Activated T-cell treated with anti-CD3 and anti-CD28 coated beads, Interleukin-2, amount 50 U/mL, for 4 hours (primary cell): Measurements from ENCODE around the gene ANKRD33B. TPM values are rescaled to one million over a fixed set of nuclear protein-coding genes. Genes with fewer than 3 reads are reported as not detected.
"Not testable (repeated sequence)": the region's sequence is repeated elsewhere in the genome, so short reads cannot be mapped to it uniquely, and the experiment has no call there.

Experiments used
- ATAC-seq, 2 donors: fragments of 200-7000 bp; cut with Tn5 transposase; one replicate each; pipeline ENCODE4 v1.10.0; 2021
- DNase-seq: peaks from one replicate; pipeline ENCODE4 v3.0.0-alpha.2; 2020
- H3K27me3 Mint-ChIP-seq: one replicate; pipeline ENCODE4 v1.8.0; 2021; ENCODE audit warnings: low read depth, mixed read lengths
- H3K36me3 Mint-ChIP-seq: one replicate; pipeline ENCODE4 v1.8.0; 2022; ENCODE audit warnings: mixed read lengths; ENCODE audit not compliant: insufficient read depth
- H3K4me1 Mint-ChIP-seq: one replicate; pipeline ENCODE4 v1.8.0; 2021; ENCODE audit warnings: low read depth, mixed read lengths
- H3K4me3 Mint-ChIP-seq: one replicate; pipeline ENCODE4 v1.8.0; 2021; ENCODE audit warnings: mild to moderate bottlenecking, moderate library complexity, mixed read lengths
- H3K9me3 Mint-ChIP-seq: one replicate; pipeline ENCODE4 v1.8.0; 2021; ENCODE audit warnings: mixed read lengths
- total RNA-seq, 3 donors: library from RNA; stranded (reverse); gene quantifications; one replicate each; pipeline ENCODE4 v1.2.1, GENCODE V29; 2021

Gene ANKRD33B
- total RNA-seq, 3 donors from 2014 or later: 7.7 to 20.2 (median 9.7) TPM

DNA sequence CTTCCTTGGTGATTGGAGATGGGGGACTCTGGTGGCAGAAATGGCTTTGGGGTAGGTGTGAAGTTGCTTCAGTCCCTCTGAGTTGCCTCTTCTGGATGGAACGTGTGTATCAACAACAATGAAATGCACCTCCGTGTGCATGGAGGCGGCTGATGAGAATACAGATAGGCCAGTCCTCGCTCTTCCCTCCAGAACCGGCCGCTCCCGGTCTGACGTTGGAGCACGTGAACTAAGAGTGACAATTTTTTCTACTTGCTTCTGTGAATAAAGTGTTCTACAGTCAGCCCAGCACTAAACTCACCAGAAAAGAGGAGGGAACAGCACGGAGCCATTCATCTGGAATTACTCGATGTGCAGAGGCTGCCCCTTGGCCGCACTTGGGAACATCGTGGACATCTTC, 90.7 kb downstream of the ANKRD33B start:
- no peak overlapping the region for H3K4me3 Mint-ChIP-seq
- ATAC-seq (no peak), DNase-seq (no peak)
- no peaks in the 10 kb centered on the region for H3K4me1 Mint-ChIP-seq
- peaks cover 5% of the 10 kb centered on the region for H3K36me3 Mint-ChIP-seq
- H3K9me3 Mint-ChIP-seq: no peaks in the 10 kb centered on the region
- H3K27me3 Mint-ChIP-seq: no peaks in the 10 kb centered on the region

DNA sequence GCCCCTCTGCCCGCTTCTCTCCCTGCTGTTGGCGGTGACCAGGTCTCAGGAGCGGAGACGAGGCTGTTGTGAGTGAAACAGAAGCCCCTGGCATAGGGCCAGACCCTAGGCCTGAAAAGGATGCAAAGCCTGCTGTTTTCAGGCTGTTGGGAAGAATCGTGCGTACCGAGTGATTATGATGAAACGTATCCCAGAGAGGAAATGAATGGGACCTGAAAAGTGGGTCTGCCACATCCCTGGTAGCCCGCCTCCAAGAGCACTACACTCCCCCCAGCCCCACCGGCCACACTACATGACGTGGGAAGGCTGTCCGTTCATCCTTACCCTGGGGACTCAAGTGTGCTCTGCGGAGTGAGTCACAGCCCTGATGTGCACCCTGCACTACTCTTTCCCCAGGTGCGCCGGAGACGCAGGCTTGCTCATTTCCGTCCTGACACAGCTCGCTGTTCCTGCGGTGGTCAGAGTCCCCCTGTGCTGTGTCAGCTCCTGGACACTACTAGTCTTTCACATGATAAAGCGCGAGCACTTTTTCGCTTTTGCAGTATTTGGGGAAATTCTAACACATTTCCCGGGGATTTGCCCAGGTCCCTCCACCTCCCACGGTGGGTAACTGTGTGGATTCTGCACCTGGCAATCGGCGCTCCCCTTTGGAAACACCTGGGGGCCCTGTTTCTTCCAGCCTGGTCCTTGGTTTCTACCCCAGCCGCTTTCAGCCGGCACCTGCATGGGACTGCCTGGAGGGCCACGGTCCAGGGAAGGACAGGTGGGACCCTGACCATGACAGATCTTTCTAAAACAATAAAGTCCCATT, 91.5 kb downstream of the ANKRD33B start:
- ATAC-seq (no peak), DNase-seq (no peak)
- no peaks in the 10 kb centered on the region for H3K27me3 Mint-ChIP-seq
- H3K9me3 Mint-ChIP-seq: no peaks in the 10 kb centered on the region
- no peak overlapping the region for H3K4me3 Mint-ChIP-seq
- H3K36me3 Mint-ChIP-seq: peaks cover 5% of the 10 kb centered on the region
- no peaks in the 10 kb centered on the region for H3K4me1 Mint-ChIP-seq

DNA sequence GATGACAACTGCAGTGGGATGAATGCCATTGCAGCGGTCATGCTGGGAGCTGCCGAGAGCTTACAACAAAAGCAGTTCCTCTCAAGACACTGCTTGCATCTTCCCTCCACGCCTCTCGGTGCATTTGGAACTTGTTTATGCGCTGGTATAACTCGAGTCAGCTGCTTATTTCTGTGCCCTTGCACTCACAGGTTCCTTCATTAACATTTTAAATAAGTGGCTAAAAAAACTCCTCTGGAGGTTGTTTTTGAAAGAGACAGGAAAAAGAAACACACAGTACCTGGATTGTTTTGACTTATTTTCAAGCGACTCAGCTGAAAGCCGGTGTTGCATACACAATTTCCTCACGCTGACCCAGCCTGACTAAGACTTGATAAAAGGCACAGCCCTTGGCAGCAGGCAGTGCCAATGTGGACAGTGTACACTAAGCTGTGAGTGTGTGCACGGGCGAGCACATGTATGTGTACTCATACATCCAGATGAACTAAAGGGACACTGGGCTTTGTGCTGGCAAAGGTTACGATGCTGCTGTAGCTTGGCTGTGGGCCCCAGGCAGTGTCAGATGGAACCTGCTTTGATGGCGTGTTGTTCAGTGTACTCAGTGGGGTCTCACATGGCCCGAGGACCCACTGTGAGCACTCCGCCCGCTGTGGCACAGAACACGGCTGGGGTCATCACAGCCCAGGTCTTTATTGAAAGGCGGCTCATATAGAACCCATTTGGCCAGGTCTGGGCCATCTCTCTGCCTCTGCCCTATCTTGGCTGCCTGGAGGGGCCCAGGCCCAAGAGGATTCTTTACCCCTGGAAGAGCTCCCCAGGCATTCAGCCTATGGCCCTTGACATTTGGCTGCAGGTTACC, 92.3 kb downstream of the ANKRD33B start:
- H3K9me3 Mint-ChIP-seq: no peaks in the 10 kb centered on the region
- peaks cover 5% of the 10 kb centered on the region for H3K36me3 Mint-ChIP-seq
- no peak overlapping the region for H3K4me3 Mint-ChIP-seq
- ATAC-seq: no peak
- no peaks in the 10 kb centered on the region for H3K27me3 Mint-ChIP-seq
- H3K4me1 Mint-ChIP-seq: no peaks in the 10 kb centered on the region
- DNase-seq: no peak

DNA sequence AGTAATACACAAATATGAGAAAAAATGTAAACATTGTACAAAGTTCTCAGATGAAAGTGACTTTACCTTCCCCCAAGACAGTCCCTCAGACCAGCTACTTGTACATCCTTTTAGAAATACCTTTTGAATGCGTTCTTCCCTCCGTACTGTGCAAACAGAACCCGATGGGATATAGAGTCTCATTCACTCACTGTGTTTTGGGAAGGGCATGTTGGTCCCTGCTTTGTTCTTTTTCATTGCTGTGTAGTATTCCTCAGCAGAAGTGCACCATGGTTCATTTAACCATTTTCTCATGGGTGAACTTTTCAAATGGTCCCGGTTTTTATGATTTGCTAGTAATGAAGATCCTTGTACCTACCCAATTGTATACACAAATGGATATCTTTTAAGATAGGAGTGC, 94.4 kb downstream of the ANKRD33B start:
- ATAC-seq: no peak
- peaks cover 5% of the 10 kb centered on the region for H3K36me3 Mint-ChIP-seq
- no peaks in the 10 kb centered on the region for H3K27me3 Mint-ChIP-seq
- no peaks in the 10 kb centered on the region for H3K4me1 Mint-ChIP-seq
- DNase-seq: no peak
- H3K4me3 Mint-ChIP-seq: no peak overlapping the region
- no peaks in the 10 kb centered on the region for H3K9me3 Mint-ChIP-seq

DNA sequence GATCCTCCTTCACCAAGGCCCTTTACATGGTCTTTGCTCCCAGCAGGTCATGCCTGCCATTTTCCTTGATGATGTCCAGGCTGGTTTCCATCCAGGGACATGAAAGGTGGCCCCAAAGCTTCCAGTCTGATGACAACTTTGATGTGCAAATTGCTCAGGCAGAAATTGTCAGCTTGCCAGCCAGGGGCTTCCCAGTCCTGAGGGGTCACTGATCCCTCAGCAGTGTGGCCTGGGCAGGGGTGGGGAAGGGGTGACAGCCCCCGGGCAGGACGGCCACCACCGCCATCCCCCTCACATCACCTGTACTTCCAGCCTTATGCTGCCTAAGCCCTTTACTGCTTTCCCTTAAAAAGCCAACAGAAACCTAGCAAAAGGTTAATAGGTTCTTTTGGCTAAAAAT, 96.3 kb downstream of the ANKRD33B start:
- Mint-ChIP-seq H3K4me1 (no peaks in the 10 kb centered on the region), H3K27me3 (no peaks in the 10 kb centered on the region), H3K9me3 (no peaks in the 10 kb centered on the region), H3K4me3 (no peak overlapping the region), H3K36me3 (peaks cover 3% of the 10 kb centered on the region)
- no peak for DNase-seq
- ATAC-seq: no peak

DNA sequence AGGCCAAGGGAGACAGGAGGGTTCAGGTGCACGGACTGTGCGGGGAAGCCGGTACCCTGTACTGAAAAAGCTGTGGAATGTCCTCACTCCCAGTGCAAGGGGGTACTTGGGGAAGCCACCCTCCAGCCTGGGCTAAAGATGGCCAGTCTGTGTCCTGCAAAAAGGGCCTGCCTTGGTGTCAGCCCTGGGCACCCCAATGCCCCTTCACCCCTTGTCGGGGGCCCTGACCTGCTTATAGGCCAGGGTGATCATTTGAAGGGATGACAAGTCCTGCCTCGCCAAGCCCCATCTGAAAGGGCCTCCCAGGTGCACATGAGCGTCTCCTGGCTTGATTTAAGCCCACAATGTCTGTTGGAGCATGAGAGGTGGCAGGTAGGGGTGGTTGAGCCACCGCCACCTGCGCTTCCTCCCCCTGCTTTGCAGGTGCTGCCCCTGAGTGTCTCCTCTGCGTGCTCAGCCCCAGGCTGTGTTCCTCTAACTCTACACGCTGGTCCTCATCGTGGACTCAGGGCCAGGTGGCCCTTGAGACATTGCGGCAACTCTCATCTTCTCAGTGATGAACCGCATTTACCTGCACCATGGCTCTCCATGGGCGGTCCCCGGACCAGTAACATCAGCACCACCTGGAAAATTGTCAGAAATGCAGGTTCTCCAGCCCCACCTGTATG, 97.0 kb downstream of the ANKRD33B start:
- Mint-ChIP-seq H3K4me1 (no peaks in the 10 kb centered on the region), H3K4me3 (no peak overlapping the region), H3K27me3 (no peaks in the 10 kb centered on the region), H3K36me3 (peaks cover 3% of the 10 kb centered on the region), H3K9me3 (no peaks in the 10 kb centered on the region)
- ATAC-seq: no peak
- no peak for DNase-seq

DNA sequence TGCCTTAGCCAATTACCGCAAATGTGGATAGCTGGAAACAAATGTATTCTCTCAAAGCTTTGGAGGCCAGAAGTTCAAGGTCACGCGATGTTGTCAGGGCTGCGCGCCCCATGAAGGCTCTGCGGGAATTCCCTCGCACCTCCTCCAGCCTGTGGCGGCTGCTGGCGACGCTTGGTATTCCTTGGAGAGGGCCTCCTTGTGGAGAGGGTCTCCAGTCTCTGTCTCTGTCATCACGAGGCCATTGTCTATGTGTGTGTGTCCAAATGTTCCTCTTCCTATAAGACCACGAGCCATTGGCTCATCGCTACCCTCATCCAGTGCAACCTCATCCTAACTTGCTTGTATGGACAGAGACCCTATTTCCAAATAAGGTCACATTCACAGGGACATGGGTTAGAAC, 97.5 kb downstream of the ANKRD33B start:
- ATAC-seq (no peak), DNase-seq (no peak)
- Mint-ChIP-seq H3K4me3 (no peak overlapping the region), H3K9me3 (no peaks in the 10 kb centered on the region), H3K27me3 (no peaks in the 10 kb centered on the region), H3K36me3 (peaks cover 3% of the 10 kb centered on the region), H3K4me1 (no peaks in the 10 kb centered on the region)

DNA sequence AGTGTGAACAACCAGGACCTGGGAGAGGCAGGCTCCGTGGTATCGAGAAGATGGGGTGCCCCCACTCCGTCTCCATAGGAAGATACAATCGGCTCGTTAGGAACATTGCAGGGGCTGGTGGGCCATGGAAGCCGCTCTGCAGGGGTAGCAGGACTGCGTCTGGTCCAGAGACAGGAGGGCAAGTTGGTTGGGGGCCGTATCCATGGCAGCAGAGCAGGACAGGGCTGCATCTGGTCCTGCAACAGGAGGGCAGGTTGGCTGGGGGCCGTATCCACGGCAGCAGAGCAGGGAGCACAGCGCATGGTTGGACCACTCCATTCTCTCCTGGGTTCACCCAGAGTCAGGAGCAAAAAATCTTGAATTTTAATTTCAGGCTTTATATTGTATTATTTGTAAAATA, 98.2 kb downstream of the ANKRD33B start:
- Mint-ChIP-seq H3K27me3 (no peaks in the 10 kb centered on the region), H3K36me3 (peaks cover 3% of the 10 kb centered on the region), H3K9me3 (no peaks in the 10 kb centered on the region), H3K4me3 (no peak overlapping the region), H3K4me1 (no peaks in the 10 kb centered on the region)
- no peak for ATAC-seq
- no peak for DNase-seq

DNA sequence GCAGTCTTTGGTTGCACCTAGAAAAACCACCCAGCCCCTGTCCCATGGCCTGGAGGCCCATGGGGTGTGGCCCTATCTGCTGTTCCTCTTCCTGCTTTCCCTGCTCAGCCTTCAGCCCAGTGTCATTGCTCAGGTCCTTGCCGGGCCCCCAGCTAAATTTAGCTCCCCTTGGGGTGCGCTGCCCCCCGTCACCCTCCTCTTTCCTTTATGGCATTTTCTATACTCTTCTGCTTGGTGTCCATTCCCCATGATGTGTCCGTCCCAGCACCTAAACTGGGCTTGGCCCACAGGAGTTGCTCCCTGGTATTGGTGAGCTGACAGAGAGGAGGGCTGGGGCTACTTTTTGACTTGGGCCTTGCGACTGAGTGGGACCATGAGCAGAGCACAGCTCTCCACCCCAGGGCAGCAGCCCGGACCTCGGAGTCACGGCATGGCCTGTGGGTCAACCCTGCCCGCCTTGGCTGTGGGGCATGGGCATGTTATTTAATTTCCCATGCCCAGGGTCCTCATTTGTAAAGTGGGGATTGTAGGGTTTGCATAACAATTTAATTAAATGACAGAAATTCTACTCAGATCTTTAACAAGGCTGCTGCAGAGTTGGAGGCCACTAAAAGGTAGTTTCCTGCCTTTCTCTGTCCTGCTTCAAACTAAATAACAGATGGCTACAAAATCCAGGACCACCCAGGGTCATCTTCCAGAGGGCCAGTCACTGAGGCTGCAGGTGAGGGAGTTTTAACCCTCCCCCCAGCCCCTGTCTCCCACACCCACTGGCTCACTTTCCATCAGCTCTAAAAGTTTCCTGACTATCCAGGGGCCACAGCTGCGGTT, 99.0 kb downstream of the ANKRD33B start:
- no peaks in the 10 kb centered on the region for H3K9me3 Mint-ChIP-seq
- no peaks in the 10 kb centered on the region for H3K4me1 Mint-ChIP-seq
- H3K36me3 Mint-ChIP-seq: peaks cover 3% of the 10 kb centered on the region
- ATAC-seq (no peak), DNase-seq (no peak)
- H3K27me3 Mint-ChIP-seq: no peaks in the 10 kb centered on the region
- H3K4me3 Mint-ChIP-seq: no peak overlapping the region

DNA sequence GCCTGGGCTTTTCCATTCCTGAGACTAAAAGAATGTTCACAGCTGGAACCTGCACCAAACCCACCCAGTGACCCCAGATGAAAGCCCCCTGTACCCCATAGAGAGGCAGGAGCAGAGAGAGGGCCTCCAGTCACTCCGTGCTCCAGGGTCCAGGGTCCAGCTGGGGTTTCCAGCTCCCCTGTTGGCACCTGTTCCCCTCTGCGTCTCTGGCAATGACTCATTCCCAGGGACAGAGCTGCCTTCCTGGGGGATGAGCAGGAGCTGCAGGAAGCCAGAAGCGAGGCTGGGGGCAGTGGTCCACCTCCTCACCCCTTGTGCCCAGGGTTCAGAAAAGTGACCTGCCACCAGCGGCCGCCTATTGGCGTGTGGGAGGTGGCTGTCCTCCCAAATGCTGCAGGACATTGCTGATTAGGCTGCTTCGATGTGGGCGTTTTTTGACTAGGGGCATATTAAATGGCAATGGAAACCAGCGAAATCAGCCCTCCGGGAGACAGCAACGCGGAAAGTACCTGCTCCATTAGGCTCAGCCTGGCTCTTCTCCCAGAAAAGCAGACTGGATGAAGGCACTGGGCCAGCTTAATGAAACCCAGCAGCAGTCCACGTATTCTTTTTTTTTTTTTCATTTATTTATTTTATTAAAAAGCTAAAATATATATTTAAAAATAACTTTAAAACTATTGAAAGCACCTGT, 99.8 kb downstream of the ANKRD33B start:
- no peak for DNase-seq
- no peaks in the 10 kb centered on the region for H3K9me3 Mint-ChIP-seq
- no peaks in the 10 kb centered on the region for H3K27me3 Mint-ChIP-seq
- H3K36me3 Mint-ChIP-seq: no peaks in the 10 kb centered on the region
- no peaks in the 10 kb centered on the region for H3K4me1 Mint-ChIP-seq
- no peak for ATAC-seq
- H3K4me3 Mint-ChIP-seq: no peak overlapping the region

DNA sequence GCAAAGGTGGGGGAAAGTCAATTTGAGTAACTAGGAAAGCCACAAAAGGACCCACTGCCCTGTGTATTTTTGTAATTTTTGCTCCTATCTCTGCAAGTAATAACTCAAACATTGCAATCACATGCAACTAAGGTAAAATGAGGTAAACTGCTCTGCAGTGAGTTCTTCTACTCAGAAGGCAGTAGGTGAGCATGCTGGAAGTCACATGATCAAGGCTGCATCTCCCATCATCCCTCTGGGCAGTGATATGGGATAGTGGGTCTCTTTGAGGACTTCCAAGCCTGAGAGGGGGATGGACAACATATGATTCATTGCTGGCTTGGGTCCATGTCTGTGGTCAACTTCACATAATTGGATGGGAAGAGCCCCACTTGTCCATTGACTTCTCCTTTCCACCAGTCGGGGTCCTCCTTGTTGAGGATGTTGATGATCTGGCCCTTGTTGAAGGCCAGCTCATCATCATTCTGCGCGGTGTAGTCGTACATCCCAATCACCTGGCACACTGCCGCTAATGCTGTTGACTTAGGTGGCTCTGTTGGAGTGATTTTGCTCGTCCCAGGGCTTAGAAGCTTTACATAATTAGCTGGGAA, 100.4 kb downstream of the ANKRD33B start:
- H3K4me1 Mint-ChIP-seq: not testable (repeated sequence)

DNA sequence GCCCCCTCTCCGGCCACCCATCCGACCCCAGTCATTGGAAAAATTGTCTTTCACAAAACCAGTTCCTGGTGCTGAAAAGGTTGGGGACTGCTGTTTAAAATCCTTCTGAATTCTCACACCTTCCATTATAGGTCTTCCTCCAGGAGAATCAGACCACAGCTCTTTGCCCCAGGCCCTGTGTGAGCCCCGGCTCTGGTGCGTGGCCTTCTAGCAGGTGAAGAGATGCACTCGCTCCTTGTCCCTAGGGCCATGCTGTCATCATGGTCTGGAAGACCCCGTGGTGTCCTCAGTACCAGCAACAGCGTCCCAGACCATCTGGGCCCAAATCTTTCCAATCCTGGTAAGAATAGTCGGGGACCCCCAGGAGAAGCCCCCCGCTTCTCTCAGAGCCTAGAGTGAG, 101.9 kb downstream of the ANKRD33B start:
- no peaks in the 10 kb centered on the region for H3K9me3 Mint-ChIP-seq
- H3K36me3 Mint-ChIP-seq: no peaks in the 10 kb centered on the region
- no peak overlapping the region for H3K4me3 Mint-ChIP-seq
- no peaks in the 10 kb centered on the region for H3K4me1 Mint-ChIP-seq
- DNase-seq (no peak), ATAC-seq (no peak)
- no peaks in the 10 kb centered on the region for H3K27me3 Mint-ChIP-seq

More for the DNA sequence above, 100.4 kb downstream of the ANKRD33B start:
- not testable (repeated sequence) for H3K9me3 Mint-ChIP-seq, H3K36me3 Mint-ChIP-seq, H3K27me3 Mint-ChIP-seq, ATAC-seq, H3K4me3 Mint-ChIP-seq, DNase-seq
